H7 (cell line): ENCODE results near the gene TRAPPC5. TPM values are rescaled to one million over a fixed set of nuclear protein-coding genes. Genes with fewer than 3 reads are reported as not detected.
"Not testable (repeated sequence)": the region's sequence is repeated elsewhere in the genome, so short reads cannot be mapped to it uniquely, and the experiment has no call there.

ENCODE experiments used
- DNase-seq: peaks from one replicate; pipeline ENCODE4 v3.0.0; 2012
- H3K27me3 ChIP-seq: 2 replicates; pipeline ENCODE4 v1.6.0; 2011; ENCODE audit warnings: mild to moderate bottlenecking, low read length; ENCODE audit not compliant: control insufficient read depth, insufficient read depth
- H3K36me3 ChIP-seq: replicated peaks from 2 replicates; pipeline ENCODE4 v1.5.1; 2011; ENCODE audit warnings: low read length; ENCODE audit not compliant: control insufficient read depth, insufficient read depth
- H3K4me3 ChIP-seq: 2 replicates; pipeline ENCODE4 v1.5.1; 2011; ENCODE audit warnings: low read depth, mild to moderate bottlenecking, control low read depth, low read length, moderate library complexity; ENCODE audit not compliant: insufficient read depth
- total RNA-seq: library from RNA; depleted of rRNA; stranded (reverse); fragments of >200 nt; shearing (Covaris generic); gene quantifications from 2 replicates; pipeline ENCODE4 v1.2.3, GENCODE V29; 2014

The TRAPPC5 gene
- total RNA-seq, 1 experiment from 2014 or later, result 137 TPM

- Histone ChIP-seq H3K36me3 (peaks cover 3% of the 10 kb centered on the region), H3K4me3 (no peak overlapping the region), H3K27me3 (no peaks in the 10 kb centered on the region; the same call in 1 of the 2 replicates)
- DNase-seq, result no peak
These were observed 38.2 kb upstream of the TRAPPC5 start for GRCh38 chr19:7642295-7643030.

DNA sequence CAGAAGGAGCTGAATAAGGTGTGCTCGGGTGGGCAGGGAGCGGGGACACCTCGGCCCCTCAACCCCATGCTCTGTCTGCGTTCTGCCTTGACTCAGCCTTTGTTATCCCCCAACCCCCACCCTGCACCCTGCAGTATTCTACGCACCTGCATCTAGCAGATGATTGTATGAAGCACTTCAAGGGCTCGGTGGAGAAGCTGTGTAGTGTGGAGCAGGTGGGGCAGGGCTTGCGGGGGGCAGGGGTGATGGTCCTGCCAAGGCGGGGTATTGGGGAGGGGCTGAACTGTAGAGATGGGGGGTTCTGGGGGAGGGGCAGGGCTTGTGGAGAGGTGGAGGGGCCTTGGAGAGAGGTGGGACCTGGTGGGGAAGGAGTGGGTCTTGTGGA lies 37.6 kb upstream of the TRAPPC5 start:
- Histone ChIP-seq H3K36me3 (peaks cover 3% of the 10 kb centered on the region), H3K27me3 (no peaks in the 10 kb centered on the region), H3K4me3 (no peak overlapping the region)
- no peak for DNase-seq

DNA sequence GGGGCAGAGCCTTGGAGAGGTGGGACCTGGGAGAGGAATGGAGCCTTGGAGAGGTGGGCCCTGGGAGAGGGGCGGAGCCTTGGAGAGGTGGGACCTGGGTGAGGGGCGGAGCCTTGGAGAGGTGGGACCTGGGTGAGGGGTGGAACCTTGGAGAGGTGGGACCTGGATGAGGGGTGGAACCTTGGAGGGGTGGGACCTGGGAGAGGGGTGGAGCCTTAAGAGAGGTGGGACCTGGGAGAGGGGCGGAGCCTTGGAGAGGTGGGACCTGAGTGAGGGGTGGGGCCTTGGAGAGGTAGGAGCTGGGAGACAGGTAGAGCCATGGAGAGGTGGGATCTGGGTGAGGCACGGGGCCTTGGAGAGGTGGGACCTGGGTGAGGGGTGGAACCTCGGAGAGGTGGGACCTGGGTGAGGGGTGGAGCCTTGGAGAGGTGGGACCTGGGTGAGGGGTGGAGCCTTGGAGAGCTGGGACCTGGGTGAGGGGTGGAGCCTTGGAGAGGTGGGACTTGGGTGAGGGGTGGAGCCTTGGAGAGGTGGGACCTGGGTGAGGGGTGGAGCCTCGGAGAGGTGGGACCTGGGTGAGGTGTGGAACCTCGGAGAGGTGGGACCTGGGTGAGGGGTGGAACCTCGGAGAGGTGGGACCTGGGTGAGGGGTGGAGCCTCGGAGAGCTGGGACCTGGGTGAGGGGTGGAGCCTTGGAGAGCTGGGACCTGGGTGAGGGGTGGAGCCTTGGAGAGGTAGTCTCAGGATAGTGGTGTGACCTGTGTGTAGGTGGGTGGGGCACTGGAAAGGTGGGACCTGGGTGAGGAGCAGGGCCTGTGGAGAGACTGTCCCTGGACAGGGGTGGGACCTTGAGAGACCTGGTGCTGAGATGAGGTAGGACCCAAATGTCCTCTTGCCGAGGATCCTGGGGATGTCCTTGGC lies 36.7 kb upstream of the TRAPPC5 start:
- DNase-seq, result peak; percentile 92
- not testable (repeated sequence) for H3K27me3 ChIP-seq, H3K4me3 ChIP-seq, H3K36me3 ChIP-seq

- H3K27me3 ChIP-seq, result no peaks in the 10 kb centered on the region
These were observed 36.1 kb upstream of the TRAPPC5 start for GRCh38 chr19:7644550-7644877.

GRCh38 chr19:7645163-7645562 lies 35.5 kb upstream of the TRAPPC5 start:
- DNase-seq, result no peak
- no peaks in the 10 kb centered on the region; the same call in 1 of the 2 replicates for H3K36me3 ChIP-seq
- H3K4me3 ChIP-seq, result no peak overlapping the region
- no peaks in the 10 kb centered on the region for H3K27me3 ChIP-seq

More at GRCh38 chr19:7644550-7644877, 36.1 kb upstream of the TRAPPC5 start:
- no peak for DNase-seq
- Histone ChIP-seq H3K36me3 (peaks cover 3% of the 10 kb centered on the region), H3K4me3 (no peak overlapping the region)

DNA sequence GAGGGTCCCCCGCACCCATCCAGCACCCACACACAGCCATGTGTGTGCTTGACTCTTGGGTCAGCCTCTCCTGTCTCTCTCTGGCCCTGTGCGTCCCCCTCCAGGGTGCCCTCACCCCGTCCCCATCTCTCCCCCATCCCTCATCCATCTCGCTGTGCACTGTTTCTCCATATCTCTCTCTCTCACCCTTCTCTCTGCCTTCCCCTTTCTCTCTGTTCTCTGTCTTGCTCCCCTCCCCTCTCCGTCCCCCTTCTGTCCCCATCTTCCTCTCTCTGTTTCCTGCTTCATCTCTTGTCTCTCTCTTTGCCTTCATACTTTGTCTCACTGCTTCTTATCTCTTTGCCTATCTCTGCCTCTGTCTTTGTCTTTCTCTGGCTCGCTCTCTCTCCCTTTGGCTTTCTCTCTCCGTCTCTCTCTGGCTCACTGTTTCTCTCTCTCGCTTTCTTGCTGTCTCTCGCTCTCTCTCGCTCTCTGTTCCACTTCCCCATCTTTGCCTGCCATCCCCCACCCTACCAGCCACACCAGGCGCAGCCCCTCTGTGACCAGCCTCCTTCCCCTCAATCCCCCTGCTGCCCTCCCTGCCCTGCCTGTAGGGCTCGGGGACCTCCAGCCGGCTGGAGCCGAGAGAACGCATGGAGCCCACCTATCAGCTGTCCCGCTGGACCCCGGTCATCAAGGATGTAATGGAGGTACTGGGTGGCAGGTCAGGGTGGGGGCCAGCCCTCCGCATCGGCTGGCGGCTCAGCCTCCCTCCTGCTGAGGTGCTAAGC lies 34.8 kb upstream of the TRAPPC5 start:
- Histone ChIP-seq H3K4me3 (no peak overlapping the region), H3K36me3 (no peaks in the 10 kb centered on the region; the same call in 1 of the 2 replicates), H3K27me3 (peaks cover 1% of the 10 kb centered on the region; the same call in 1 of the 2 replicates)
- no peak for DNase-seq

GRCh38 chr19:7646426-7646700 lies 34.3 kb upstream of the TRAPPC5 start:
- no peaks in the 10 kb centered on the region; the same call in 1 of the 2 replicates for H3K36me3 ChIP-seq
- H3K27me3 ChIP-seq, result peaks cover 4% of the 10 kb centered on the region; the same call in 1 of the 2 replicates
- DNase-seq, result no peak
- no peak overlapping the region for H3K4me3 ChIP-seq

DNA sequence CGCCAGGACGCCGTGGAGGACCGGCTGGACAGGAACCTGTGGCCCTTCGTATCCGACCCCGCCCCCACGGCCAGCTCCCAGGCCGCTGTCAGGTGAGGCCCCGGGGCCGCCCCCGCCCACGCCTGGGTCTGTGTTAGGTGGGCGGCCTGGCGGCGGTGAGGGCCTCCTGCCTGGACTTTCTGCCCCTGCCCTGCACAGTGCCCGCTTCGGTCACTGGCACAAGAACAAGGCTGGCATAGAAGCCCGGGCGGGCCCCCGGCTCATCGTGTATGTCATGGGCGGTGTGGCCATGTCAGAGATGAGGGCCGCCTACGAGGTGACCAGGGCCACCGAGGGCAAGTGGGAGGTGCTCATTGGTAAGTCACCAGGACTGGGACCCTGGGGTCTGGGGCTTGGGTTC lies 33.5 kb upstream of the TRAPPC5 start:
- Histone ChIP-seq H3K4me3 (no peak overlapping the region), H3K27me3 (peaks cover 4% of the 10 kb centered on the region; the same call in 1 of the 2 replicates), H3K36me3 (no peaks in the 10 kb centered on the region; the same call in 1 of the 2 replicates)
- DNase-seq, result no peak

DNA sequence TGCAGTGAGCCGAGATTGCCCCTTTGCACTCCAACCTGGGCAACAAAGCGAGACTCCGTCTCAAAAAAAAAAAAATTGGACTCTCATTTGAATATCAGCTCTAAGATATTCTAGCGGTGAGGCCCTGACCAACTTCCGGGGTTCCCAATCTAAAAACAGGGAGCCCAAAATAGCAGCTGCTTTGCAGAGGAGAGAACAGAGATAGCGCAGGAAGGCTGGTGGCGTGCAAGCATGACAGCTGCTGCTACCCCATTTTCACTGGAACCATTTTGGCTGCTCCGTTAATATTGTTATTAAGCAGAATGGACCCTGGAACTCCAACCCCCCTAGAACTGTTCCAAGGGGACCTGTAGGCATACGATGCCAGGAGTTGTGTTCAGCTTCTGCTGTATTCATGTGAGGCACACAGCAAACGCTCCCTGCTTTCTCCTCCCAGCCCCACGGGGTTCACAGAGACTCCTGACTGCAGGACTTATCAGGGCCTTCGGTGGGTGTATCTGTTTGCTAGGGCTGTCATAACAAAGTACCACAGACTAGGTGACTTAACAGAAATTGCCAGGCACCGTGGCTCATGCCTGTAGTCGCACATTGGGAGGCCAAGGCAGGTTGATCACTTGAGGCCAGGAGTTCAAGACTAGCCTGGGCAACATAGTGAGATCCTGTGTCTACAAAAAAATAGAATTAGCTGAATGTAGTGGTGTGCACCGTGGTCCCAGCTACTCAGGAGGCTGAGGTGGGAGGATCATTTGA lies 32.2 kb upstream of the TRAPPC5 start:
- Histone ChIP-seq H3K4me3 (no peak overlapping the region), H3K36me3 (no peaks in the 10 kb centered on the region; the same call in 1 of the 2 replicates), H3K27me3 (peaks cover 9% of the 10 kb centered on the region)
- peak; percentile 16 for DNase-seq

DNA sequence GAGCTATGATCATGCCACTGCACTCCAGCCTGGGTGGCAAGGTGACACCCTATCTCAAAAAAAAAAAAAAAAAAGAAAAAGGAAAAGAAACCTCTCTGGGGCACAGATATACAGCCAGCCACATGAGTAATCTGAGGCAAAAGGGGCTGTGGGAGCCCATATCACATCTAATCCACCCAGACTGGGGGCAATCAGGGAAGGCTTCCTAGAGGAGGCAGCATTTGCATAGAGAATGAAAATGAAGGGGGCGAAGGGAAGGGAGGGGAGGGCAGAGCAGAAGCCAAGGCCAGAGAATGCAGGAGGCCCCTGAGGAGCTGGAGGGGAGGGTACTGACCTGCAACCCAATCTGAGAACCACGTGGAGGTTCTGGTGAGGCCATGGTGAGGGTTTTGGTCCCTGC lies 30.5 kb upstream of the TRAPPC5 start:
- peaks cover 9% of the 10 kb centered on the region for H3K27me3 ChIP-seq
- no peaks in the 10 kb centered on the region for H3K36me3 ChIP-seq
- DNase-seq, result peak; percentile 36
- no peak overlapping the region for H3K4me3 ChIP-seq

GRCh38 chr19:7652061-7652641 lies 28.5 kb upstream of the TRAPPC5 start:
- H3K4me3 ChIP-seq, result peak overlapping the region; percentile 16
- no peaks in the 10 kb centered on the region for H3K36me3 ChIP-seq
- H3K27me3 ChIP-seq, result peaks cover 9% of the 10 kb centered on the region
- peak; percentile 96 for DNase-seq

DNA sequence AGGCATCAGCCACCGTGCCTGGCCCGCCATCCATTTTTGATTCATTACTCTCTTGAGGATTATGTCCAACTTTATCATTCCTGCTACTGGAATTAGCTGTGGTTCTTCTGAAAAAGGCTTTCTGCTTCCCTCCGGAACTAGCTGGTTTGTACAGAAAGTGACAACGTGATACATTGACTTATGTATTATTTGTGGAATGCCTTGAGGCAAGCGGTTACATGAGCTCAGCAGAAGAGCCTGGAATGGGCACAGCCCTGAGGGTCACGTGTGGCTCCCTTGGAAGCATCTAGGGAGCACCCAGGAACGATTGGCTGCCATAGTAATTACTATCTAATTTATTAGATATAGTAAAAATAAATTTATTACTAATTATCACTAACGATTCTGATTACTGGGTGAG lies 26.2 kb upstream of the TRAPPC5 start:
- H3K27me3 ChIP-seq, result peaks cover 9% of the 10 kb centered on the region
- H3K36me3 ChIP-seq, result no peaks in the 10 kb centered on the region
- no peak overlapping the region for H3K4me3 ChIP-seq
- DNase-seq, result no peak

- H3K27me3 ChIP-seq, result peaks cover 9% of the 10 kb centered on the region
- H3K4me3 ChIP-seq, result no peak overlapping the region
- H3K36me3 ChIP-seq, result no peaks in the 10 kb centered on the region
- DNase-seq, result no peak
These were observed 25.1 kb upstream of the TRAPPC5 start for GRCh38 chr19:7655581-7655980.
